Subcutaneous adipose tissue (tissue), 4 donors: ENCODE measurements around the gene ZNF532. TPM values are rescaled to one million over a fixed set of nuclear protein-coding genes. Genes with fewer than 3 reads are reported as not detected.

Experiments used
- total RNA-seq, 4 donors: library from RNA; depleted of rRNA; stranded (reverse); fragments of >200 nt; gene quantifications; one replicate each; pipeline ENCODE4 v1.1.0, GENCODE V29; 2016
- TF ChIP-seq, protein P1 (sequence below): fragments of 450-650 bp; IDR thresholded peaks from one replicate; pipeline ENCODE4 v1.5.1; 2016; ENCODE audit warnings: low read depth, mild to moderate bottlenecking, control low read depth, antibody characterized with exemption, moderate library complexity

Gene ZNF532, protein sequence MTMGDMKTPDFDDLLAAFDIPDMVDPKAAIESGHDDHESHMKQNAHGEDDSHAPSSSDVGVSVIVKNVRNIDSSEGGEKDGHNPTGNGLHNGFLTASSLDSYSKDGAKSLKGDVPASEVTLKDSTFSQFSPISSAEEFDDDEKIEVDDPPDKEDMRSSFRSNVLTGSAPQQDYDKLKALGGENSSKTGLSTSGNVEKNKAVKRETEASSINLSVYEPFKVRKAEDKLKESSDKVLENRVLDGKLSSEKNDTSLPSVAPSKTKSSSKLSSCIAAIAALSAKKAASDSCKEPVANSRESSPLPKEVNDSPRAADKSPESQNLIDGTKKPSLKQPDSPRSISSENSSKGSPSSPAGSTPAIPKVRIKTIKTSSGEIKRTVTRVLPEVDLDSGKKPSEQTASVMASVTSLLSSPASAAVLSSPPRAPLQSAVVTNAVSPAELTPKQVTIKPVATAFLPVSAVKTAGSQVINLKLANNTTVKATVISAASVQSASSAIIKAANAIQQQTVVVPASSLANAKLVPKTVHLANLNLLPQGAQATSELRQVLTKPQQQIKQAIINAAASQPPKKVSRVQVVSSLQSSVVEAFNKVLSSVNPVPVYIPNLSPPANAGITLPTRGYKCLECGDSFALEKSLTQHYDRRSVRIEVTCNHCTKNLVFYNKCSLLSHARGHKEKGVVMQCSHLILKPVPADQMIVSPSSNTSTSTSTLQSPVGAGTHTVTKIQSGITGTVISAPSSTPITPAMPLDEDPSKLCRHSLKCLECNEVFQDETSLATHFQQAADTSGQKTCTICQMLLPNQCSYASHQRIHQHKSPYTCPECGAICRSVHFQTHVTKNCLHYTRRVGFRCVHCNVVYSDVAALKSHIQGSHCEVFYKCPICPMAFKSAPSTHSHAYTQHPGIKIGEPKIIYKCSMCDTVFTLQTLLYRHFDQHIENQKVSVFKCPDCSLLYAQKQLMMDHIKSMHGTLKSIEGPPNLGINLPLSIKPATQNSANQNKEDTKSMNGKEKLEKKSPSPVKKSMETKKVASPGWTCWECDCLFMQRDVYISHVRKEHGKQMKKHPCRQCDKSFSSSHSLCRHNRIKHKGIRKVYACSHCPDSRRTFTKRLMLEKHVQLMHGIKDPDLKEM (N-terminal part only)
- 10 to 100 TPM; 37.2 to 66.1 (median 47.6) TPM for total RNA-seq

DNA sequence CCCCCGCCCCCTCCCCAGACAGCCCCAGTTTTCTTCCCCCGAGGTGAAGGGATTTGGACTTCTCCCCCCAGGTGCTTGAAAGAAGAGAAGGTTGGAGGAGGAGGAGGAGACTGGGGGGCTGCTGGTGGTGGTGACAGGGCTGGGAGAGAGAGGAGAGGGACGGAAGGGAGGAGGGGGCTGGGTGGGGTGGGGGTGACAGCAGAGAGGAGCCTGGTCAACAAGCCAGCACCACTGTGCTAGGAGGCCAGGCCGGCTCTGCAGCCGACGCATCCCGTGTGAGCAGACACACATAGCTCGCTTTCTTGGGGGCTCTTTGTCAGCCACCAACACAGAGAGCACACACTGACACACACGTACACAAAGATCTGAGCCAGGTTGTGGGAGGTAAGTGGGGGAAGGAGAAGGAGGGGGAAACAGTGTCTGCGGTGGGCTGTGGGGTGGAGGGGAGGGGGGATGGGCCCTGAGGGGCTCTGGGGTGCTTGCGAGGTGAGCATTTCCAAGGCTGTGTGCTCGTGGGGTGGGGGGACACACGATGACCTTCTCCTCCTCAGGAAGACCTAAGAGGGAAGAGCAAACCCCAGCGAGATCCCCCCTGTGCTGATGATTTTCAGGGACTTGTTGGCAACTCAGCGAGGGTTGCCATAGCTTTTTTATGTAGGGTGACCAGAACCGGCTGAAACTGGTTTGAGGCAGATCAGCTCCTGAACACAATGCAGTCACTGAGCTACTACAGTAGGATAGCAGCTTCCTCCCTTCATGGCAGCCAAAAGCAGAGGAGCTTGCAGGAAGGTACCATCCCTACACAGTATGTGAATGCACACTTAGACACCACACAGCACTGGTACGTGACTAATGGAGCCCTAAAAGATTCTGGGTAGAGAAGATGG lies at the start of gene ZNF532:
Gene ZNF532 (plus strand): TSS at position 732 of the 887 bp plus-strand sequence. CDS start 53,411 bp downstream, outside the sequence.
- TF ChIP-seq, protein P1, sequence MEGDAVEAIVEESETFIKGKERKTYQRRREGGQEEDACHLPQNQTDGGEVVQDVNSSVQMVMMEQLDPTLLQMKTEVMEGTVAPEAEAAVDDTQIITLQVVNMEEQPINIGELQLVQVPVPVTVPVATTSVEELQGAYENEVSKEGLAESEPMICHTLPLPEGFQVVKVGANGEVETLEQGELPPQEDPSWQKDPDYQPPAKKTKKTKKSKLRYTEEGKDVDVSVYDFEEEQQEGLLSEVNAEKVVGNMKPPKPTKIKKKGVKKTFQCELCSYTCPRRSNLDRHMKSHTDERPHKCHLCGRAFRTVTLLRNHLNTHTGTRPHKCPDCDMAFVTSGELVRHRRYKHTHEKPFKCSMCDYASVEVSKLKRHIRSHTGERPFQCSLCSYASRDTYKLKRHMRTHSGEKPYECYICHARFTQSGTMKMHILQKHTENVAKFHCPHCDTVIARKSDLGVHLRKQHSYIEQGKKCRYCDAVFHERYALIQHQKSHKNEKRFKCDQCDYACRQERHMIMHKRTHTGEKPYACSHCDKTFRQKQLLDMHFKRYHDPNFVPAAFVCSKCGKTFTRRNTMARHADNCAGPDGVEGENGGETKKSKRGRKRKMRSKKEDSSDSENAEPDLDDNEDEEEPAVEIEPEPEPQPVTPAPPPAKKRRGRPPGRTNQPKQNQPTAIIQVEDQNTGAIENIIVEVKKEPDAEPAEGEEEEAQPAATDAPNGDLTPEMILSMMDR = no peak

DNA sequence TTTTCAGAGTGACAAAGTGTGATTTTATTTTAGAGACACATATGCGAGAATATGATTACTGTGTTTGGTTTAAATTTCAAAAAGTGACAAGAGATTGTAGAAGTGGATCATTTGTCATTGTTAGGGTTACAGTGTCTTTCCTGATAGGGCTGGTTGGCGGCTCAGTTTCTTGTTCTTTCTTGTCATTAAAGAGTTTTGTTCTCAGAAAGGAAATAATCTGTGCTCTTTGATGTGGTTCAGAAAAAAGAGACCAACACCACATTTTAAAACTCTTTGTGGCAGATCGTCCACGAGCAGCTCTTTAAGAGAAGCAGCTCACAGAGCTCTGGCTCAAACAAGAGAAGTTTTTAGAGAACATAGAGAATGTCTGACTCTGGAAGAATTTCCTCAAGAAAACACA lies 45.6 kb upstream of the ZNF532 start:
- TF ChIP-seq, protein P1 = no peak

DNA sequence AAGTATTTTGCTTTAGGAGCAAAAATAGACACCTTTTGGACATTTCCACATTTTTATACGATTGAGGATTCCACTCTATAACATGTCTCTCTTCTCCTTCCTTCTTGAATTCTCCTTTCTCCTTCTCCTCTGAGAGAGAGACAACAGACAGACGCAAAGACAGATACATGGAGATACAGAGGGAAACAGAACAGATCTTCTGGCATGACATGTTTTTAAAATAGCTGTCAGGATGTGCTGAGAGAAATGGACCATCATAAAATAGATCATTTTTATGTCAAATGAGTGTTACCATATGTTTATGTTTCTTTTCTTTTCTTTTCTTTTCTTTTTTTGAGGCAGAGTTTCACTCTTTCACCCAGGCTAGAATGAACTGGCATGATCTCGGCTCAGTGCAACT lies 44.4 kb upstream of the ZNF532 start:
- TF ChIP-seq, protein P1 = no peak

DNA sequence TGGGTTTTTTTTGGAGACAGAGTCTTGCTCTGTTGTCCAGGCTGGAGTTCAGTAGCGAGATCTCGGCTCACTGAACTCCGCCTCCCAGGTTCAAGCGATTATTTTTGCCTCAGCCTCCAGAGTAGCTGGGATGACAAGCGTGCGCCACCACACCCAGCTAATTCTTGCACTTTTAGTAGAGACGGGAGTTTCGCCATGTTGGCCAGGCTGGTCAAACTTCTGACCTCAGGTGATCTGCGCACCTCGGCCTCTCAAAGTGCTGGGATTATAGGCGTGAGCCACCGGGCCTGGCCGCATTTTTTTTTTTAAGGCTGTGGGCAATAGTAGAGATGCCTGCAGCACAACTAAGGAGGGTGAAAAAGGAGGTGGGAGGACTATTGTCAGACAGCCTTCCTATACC lies 41.7 kb upstream of the ZNF532 start:
- TF ChIP-seq, protein P1 = no peak

DNA sequence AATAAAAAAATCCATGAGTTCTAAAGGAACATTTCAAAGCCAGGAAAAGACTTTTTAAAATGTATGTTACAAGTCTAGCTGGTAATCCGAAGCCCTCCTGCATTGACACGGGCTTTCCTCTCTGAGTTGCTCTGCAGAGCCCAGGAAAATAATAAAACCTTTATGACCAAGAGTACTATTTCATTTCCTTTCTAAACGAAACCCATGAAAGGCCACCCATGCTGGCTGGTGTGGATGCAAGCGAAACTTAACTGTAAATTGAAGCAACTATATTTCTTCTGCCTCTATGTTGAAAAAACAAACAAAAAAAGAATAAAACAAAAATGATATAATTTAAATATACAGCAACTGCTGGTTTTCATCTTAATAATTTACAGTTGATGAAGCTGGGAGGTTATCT lies 41.3 kb upstream of the ZNF532 start:
- TF ChIP-seq, protein P1 = no peak

DNA sequence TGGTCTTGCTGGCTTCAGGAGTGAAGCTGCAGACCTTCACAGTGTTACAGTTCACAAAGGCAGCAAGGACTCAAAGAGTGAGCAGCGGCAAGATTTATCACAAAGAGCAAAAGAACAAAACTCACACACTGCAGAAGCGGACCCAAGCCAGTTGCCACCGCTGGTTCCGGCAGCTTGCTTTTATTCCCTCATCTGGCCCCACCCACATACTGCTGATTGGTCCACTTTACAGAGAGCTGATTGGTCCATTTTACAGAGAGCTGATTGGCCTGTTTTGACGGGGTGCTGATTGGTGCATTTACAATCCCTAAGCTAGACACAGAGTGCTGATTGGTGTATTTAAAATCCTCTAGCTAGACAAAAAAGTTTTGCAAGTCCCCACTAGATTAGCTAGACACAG lies 37.2 kb upstream of the ZNF532 start:
- TF ChIP-seq, protein P1 = no peak
